GM10248 (cell line): ENCODE results near the gene TMEM89.

ENCODE experiments used
- CTCF ChIA-PET: fragments of 300-600 bp; sonication (Branson Sonifier 250); formaldehyde crosslinking; extraction: SDS; loops from one replicate; lab custom pipeline; 2021; ENCODE audit warnings: antibody characterized with exemption; lab: Yijun Ruan, JAX
- POLR2A ChIA-PET: fragments of 350-650 bp; sonication (Branson Sonifier 250); formaldehyde crosslinking; extraction: SDS; loops from one replicate; lab custom pipeline; 2020; ENCODE audit warnings: antibody characterized with exemption; lab: Yijun Ruan, JAX
- DNase-seq: peaks from one replicate; pipeline ENCODE4 v3.0.0; 2012; ENCODE audit errors: extremely low spot score
- CTCF ChIP-seq: IDR thresholded peaks from 2 replicates; pipeline ENCODE4 v1.5.1; 2012; ENCODE audit warnings: mild to moderate bottlenecking, low read depth; ENCODE audit errors: extremely low read depth, missing control alignments, control extremely low read depth

Gene TMEM89

GRCh38 chr3:48655606-48656005, 34.0 kb upstream of the TMEM89 start:
- no peak for TF ChIP-seq CTCF
- ChIA-PET CTCF (interaction anchor here (1.0 to 7.0 kb wide), 2 partner anchors 19 to 20 kb away, joined by 4 to 43 read pairs; partner anchors contain the start of gene SLC26A6), POLR2A (no interaction called here)
- DNase-seq, result no peak

GRCh38 chr3:48655063-48655462, 33.5 kb upstream of the TMEM89 start:
- no peak for DNase-seq
- ChIA-PET CTCF (interaction anchor here (1.2 to 7.0 kb wide), 5 partner anchors 8 to 219 kb away, joined by 3 to 43 read pairs (median 4); partner anchors contain the start of genes CELSR3 and SLC26A6), POLR2A (no interaction called here)
- no peak for TF ChIP-seq CTCF

- no peak for DNase-seq
- TF ChIP-seq CTCF, result no peak
- ChIA-PET POLR2A (no interaction called here), CTCF (interaction anchor here (1.0 to 7.0 kb wide), 5 partner anchors 9 to 217 kb away, joined by 3 to 43 read pairs (median 4); partner anchors contain the start of genes CELSR3 and SLC26A6)
Measured at GRCh38 chr3:48652923-48653715, 31.6 kb upstream of the TMEM89 start.

- ChIA-PET POLR2A (no interaction called here), CTCF (interaction anchor here (4.9 to 7.0 kb wide), 2 partner anchors 12 to 17 kb away, joined by 28 to 43 read pairs; partner anchors contain the start of genes CELSR3 and SLC26A6)
- no peak for DNase-seq
- no peak for TF ChIP-seq CTCF
Measured at GRCh38 chr3:48651771-48652170, 30.2 kb upstream of the TMEM89 start.

GRCh38 chr3:48650723-48651122, 29.2 kb upstream of the TMEM89 start:
- ChIA-PET POLR2A (no interaction called here), CTCF (interaction anchor here (4.9 kb wide), 1 partner anchor 13 kb away, joined by 28 read pairs; the partner anchor contains the start of gene CELSR3)
- TF ChIP-seq CTCF, result no peak
- DNase-seq, result no peak

- CTCF ChIA-PET, result interaction anchor here (1.8 to 2.1 kb wide), 2 partner anchors 14 to 212 kb away, joined by 5 to 7 read pairs; partner anchors contain the start of gene SLC26A6
- no peak for TF ChIP-seq CTCF
- no peak for DNase-seq
- POLR2A ChIA-PET, result interaction anchor here (0.6 kb wide), 1 partner anchor 142 kb away, joined by 4 read pairs; no protein-coding TSS in a partner anchor
Measured at GRCh38 chr3:48648188-48648850, 26.8 kb upstream of the TMEM89 start.
